ENCODE data around the gene GUCA2A.
"Not testable (repeated sequence)": the region's sequence is repeated elsewhere in the genome, so short reads cannot be mapped to it uniquely, and the experiment has no call there.

GUCA2A gene, protein sequence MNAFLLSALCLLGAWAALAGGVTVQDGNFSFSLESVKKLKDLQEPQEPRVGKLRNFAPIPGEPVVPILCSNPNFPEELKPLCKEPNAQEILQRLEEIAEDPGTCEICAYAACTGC

DNA sequence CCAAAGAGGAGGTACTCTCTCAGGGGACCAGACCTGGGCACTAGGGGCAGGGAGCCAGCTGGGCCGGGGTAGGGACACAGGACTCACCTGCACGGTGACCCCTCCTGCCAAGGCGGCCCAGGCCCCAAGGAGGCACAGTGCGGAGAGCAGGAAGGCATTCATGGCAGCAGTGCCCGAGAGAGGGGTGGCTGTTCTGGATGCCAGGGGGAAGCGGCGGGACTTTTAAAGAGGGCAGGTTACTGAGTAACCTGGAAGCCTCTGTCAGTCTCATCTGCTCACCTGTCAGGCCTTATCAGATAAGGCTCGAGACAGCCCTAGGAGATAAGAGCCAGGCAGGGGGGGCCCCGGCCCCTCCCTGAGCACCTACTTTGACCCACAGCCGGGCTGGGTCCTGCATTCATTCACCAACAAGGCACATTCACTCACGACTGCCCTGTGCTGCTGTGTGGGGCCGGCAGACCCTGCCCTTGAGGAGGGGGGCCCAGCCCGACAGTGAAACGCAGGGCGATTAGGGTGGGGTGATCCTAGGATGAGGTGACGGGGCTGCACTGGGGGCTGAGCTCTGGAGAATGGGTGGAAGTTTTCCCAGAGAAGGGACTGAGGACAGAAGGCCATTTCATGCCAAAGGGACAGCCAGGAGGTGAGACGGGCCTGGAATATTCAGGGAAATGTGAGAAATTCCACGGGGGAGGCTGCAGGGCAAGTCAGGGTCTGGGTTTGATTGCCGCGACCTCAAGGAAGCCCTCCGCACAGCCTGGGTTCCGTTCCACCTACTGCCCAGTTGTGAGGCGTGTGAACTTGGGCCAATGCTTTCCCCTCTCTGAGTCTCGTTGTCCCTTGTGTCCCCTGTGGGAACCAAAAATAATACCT, at the start of gene GUCA2A:
Gene GUCA2A, minus strand, starts transcription at position 195 of the 870 bp plus-strand sequence. Its CDS starts 33 bp downstream, at position 162.
- peak within 1 kb of the TSS; percentile 15 for H3K27ac ChIP-seq
- TF ChIP-seq ZFX (IDR thresholded peaks at IDR 0.05) = no peak
- TF ChIP-seq, protein P1, sequence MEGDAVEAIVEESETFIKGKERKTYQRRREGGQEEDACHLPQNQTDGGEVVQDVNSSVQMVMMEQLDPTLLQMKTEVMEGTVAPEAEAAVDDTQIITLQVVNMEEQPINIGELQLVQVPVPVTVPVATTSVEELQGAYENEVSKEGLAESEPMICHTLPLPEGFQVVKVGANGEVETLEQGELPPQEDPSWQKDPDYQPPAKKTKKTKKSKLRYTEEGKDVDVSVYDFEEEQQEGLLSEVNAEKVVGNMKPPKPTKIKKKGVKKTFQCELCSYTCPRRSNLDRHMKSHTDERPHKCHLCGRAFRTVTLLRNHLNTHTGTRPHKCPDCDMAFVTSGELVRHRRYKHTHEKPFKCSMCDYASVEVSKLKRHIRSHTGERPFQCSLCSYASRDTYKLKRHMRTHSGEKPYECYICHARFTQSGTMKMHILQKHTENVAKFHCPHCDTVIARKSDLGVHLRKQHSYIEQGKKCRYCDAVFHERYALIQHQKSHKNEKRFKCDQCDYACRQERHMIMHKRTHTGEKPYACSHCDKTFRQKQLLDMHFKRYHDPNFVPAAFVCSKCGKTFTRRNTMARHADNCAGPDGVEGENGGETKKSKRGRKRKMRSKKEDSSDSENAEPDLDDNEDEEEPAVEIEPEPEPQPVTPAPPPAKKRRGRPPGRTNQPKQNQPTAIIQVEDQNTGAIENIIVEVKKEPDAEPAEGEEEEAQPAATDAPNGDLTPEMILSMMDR (conservative IDR thresholded peaks at IDR 0.05) = no peak

DNA sequence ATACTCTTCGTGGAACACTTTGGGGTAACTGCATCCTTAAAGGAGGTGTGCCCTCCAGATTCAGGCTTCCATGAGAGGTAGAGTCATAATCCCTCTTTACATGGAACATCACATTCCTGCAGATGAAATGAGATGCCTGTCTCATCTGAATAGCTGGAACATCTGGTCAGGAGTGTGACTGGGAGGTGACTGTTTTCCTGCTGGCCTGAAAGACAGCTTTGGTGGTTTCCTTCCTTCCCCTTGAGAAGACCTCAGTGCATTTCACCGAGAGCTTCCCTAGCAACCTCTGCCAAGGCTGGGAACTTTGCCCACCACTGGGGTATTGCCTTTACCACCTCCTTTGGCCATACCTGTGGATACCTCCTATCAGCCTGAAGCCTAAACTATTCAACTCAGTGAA, 46.7 kb upstream of the GUCA2A start:
- H3K27ac ChIP-seq = no peak overlapping the region
- TF ChIP-seq ZFX (IDR thresholded peaks at IDR 0.05) = no peak
- TF ChIP-seq, protein P1 (conservative IDR thresholded peaks at IDR 0.05) = no peak

DNA sequence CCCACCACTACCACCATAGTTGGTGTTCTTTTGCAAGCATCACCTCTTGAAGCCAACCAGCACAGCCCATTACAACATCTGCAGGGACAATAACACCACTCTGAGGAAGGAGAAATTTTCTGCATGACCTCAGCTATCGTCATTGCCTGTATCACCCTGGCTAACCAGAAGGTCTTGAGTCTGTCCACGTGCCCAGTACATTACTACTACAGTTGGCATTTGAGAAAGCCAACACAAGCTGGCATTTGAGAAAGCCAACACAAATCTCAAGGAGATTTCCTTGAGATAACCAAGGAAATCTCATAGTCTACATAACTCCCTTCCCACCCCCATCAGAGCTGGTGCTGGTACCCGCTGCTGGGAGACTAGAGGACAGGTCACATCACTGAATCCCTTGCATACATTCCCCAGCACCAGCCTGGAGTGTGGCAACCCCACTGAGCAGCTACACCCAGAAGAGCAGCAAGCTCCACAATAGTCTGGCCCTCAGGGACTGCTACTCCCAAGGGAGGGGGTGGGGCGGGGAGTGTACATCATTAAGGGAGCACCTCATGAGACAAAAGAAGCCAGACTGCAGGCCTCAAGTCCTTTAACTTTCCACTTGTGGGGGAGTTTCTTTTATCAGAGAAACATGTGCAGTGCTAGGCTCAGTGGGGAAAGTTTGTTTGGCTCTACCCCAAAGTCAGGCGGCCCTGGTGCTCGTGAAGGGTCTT, 46.0 kb upstream of the GUCA2A start:
- TF ChIP-seq, protein P1 (conservative IDR thresholded peaks at IDR 0.05) = no peak
- no peak for TF ChIP-seq ZFX (IDR thresholded peaks at IDR 0.05)
- no peak overlapping the region for H3K27ac ChIP-seq

DNA sequence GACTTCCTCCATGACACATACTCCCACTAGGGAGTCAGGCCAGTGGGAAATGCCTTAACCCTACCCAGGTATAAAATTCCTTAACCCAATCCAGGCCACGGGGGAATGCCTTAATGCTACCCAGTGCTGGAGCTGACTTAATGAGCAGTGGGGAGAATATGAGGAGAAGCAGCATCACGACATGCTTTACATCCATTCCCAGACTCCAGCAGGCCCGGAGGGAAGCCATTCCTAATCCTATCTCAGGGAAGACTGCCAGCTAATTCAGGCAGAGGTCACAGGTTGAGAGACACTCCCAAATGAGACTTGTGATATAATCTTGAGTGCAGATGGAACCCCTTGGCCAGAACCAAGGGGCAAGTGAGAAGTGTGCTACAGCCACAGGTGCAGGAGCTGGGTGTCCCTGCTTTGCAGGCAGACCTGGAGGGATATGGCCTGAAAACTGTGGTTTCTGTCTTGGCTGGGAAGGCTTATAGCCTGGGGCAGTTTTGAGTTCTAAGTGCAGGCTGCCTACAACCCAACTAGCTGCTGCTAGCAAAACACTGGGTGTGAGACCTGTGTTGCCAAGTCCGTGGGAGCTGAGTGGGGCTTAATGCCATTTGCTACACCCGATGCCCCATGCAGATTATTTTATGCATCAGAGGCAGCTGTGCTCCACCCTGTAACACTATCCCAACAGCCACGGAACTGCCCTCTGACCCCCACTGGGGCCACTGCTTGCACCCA, 45.1 kb upstream of the GUCA2A start:
- TF ChIP-seq, protein P1 (conservative IDR thresholded peaks at IDR 0.05) = no peak
- TF ChIP-seq ZFX (IDR thresholded peaks at IDR 0.05) = no peak
- no peak overlapping the region for H3K27ac ChIP-seq

DNA sequence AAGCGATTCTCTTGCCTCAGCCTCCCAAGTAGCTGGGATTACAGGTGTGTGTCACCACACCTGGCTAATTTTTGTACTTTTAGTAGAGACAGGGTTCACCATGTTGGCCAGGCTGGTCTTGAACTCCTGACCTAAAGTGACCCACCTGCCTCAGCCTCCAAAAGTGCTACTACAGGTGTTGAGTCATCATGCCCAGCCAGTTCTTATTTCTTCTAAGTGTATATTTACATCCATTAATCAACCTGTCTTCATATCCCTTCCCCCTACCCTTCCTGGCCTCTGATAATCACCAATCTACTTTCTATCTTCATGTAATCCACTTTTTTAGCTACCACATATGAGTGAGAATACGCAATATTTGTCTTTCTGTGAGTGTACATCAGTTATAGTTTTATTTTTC, 42.4 kb upstream of the GUCA2A start:
- H3K27ac ChIP-seq = not testable (repeated sequence)

DNA sequence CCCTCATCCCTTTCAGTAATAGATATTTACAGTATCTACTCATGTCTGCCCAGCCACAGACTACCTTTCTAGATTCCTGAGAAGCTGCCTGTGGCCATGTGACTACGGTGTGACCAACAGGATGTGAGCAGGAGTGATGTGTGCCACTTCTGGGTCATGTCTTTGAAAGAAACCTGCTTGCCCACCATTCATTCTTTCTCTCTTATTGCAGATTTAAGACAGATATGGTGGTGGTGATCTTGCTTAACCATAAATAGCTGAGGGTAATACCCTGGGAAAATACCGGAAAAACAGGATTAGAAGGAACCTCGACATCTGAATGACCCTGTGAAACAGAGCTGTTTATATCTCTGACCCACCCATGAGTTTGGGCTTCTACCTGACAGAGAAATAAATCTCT, 41.6 kb upstream of the GUCA2A start:
- TF ChIP-seq, protein P1 (conservative IDR thresholded peaks at IDR 0.05) = no peak
- no peak for TF ChIP-seq ZFX (IDR thresholded peaks at IDR 0.05)
- no peak overlapping the region for H3K27ac ChIP-seq

DNA sequence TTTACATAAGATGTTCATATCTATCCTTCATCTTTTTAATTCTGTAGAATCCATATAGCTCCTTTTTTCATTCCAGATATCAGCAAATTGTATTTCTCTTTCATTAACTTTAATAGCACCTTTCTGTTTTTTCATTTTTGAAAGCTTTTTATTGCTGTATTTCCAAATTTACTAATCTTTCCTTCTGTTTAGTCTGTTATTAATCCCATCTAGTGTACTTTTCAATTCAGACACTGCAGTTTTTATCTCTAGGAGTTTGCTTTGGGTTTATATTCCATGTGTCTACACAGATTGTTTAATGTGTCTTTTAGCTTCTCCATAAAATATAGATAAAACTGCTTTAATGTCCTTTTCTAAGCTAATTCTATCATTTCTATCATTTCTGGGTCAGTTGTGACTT, 37.4 kb upstream of the GUCA2A start:
- no peak overlapping the region for H3K27ac ChIP-seq
- TF ChIP-seq, protein P1 (conservative IDR thresholded peaks at IDR 0.05) = no peak
- TF ChIP-seq ZFX (IDR thresholded peaks at IDR 0.05) = no peak
